GM19397 (cell line): Measurements from ENCODE around the gene EMC7.
"Not testable (repeated sequence)": the region's sequence is repeated elsewhere in the genome, so short reads cannot be mapped to it uniquely, and the experiment has no call there.

Experiments
- ATAC-seq: cut with Tn5 transposase; IDR thresholded peaks from one replicate; pipeline ENCODE4 v1.9.1; 2021; ENCODE audit warnings: mild to moderate bottlenecking, moderate library complexity; ENCODE audit not compliant: unreplicated experiment

Gene EMC7

GRCh38 chr15:34101366-34102174 is at the start of gene EMC7, which contains the start of gene PGBD4:
TSS of gene EMC7 (minus strand) at chr15:34101862. CDS start at chr15:34101839, 23 bp downstream.
TSS of gene PGBD4 (plus strand) at chr15:34102083. CDS start at chr15:34102532, 449 bp downstream.
- ATAC-seq = peak; percentile 98

GRCh38 chr15:34147371-34148140 is 45.9 kb upstream of the EMC7 start:
- no peak for ATAC-seq

GRCh38 chr15:34133511-34133910 is 31.8 kb upstream of the EMC7 start:
- ATAC-seq = no peak

GRCh38 chr15:34132881-34133280 is 31.2 kb upstream of the EMC7 start:
- ATAC-seq = no peak

GRCh38 chr15:34128898-34129297 is 27.2 kb upstream of the EMC7 start:
- ATAC-seq = no peak

- ATAC-seq = no peak
These were observed 24.9 kb upstream of the EMC7 start for GRCh38 chr15:34126522-34126921.

GRCh38 chr15:34125945-34126344 is 24.3 kb upstream of the EMC7 start:
- ATAC-seq = no peak

GRCh38 chr15:34124651-34125050 is 23.0 kb upstream of the EMC7 start:
- no peak for ATAC-seq

GRCh38 chr15:34122771-34123183 is 21.1 kb upstream of the EMC7 start:
- no peak for ATAC-seq

GRCh38 chr15:34121786-34122185 is 20.1 kb upstream of the EMC7 start:
- not testable (repeated sequence) for ATAC-seq

- not testable (repeated sequence) for ATAC-seq
These were observed 18.8 kb upstream of the EMC7 start for GRCh38 chr15:34120420-34120819.

- no peak for ATAC-seq
These were observed 17.6 kb upstream of the EMC7 start for GRCh38 chr15:34119291-34119690.

- no peak for ATAC-seq
These were observed 15.0 kb upstream of the EMC7 start for GRCh38 chr15:34116620-34117019.

GRCh38 chr15:34114739-34115138 is 13.1 kb upstream of the EMC7 start:
- ATAC-seq = no peak

- ATAC-seq = no peak
These were observed 12.6 kb upstream of the EMC7 start for GRCh38 chr15:34114215-34114614.

- no peak for ATAC-seq
These were observed 9.8 kb upstream of the EMC7 start for GRCh38 chr15:34111488-34111887.

GRCh38 chr15:34109797-34110663 is 8.4 kb upstream of the EMC7 start:
- ATAC-seq = no peak

- no peak for ATAC-seq
These were observed 5.7 kb upstream of the EMC7 start for GRCh38 chr15:34107315-34107714.

GRCh38 chr15:34106423-34106822 is 4.8 kb upstream of the EMC7 start:
- ATAC-seq = no peak

GRCh38 chr15:34102175-34102925 is 688 bp upstream of the EMC7 start:
- ATAC-seq = no peak
